ENCODE results near the gene MAN2C1.
A peak's percentile ranks its signal among the peaks of the same experiment; 100 is the strongest.

Gene MAN2C1

GRCh38 chr15:75368689-75369239 is 357 bp upstream of the MAN2C1 start:
- TF ChIP-seq, protein P1, sequence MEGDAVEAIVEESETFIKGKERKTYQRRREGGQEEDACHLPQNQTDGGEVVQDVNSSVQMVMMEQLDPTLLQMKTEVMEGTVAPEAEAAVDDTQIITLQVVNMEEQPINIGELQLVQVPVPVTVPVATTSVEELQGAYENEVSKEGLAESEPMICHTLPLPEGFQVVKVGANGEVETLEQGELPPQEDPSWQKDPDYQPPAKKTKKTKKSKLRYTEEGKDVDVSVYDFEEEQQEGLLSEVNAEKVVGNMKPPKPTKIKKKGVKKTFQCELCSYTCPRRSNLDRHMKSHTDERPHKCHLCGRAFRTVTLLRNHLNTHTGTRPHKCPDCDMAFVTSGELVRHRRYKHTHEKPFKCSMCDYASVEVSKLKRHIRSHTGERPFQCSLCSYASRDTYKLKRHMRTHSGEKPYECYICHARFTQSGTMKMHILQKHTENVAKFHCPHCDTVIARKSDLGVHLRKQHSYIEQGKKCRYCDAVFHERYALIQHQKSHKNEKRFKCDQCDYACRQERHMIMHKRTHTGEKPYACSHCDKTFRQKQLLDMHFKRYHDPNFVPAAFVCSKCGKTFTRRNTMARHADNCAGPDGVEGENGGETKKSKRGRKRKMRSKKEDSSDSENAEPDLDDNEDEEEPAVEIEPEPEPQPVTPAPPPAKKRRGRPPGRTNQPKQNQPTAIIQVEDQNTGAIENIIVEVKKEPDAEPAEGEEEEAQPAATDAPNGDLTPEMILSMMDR (IDR thresholded peaks at IDR 0.05; ENCODE audit: unreplicated experiment in 3 of 3): no peak
- Mint-ChIP-seq H3K4me1 (peaks cover 16% of the 10 kb centered on the region), H3K4me3 (peak overlapping the region; percentile 89 to 97 (median 95)), H3K36me3 (ENCODE audit: low read depth) (peaks cover 30% of the 10 kb centered on the region), H3K27ac (peak overlapping the region; percentile 98 to 100 (median 99)), H3K27me3 (ENCODE audit: low read depth) (peaks cover 3% of the 10 kb centered on the region), H3K9me3 (no peaks in the 10 kb centered on the region)

GRCh38 chr15:75367406-75367912 is 948 bp downstream of the MAN2C1 start:
- Mint-ChIP-seq H3K4me1 (peaks cover 16% of the 10 kb centered on the region), H3K27ac (peak overlapping the region; percentile 63 to 99 (median 98)), H3K4me3 (peak overlapping the region; percentile 89 to 97 (median 95)), H3K36me3 (ENCODE audit: low read depth) (peaks cover 19% of the 10 kb centered on the region), H3K27me3 (ENCODE audit: low read depth) (peaks cover 3% of the 10 kb centered on the region), H3K9me3 (no peaks in the 10 kb centered on the region)
- TF ChIP-seq, protein P1 (IDR thresholded peaks at IDR 0.05; ENCODE audit: unreplicated experiment in 3 of 3): no peak

GRCh38 chr15:75367006-75367405 is 1.4 kb downstream of the MAN2C1 start:
- peaks cover 18% of the 10 kb centered on the region for H3K36me3 Mint-ChIP-seq (ENCODE audit: low read depth)
- peaks cover 16% of the 10 kb centered on the region for H3K4me1 Mint-ChIP-seq
- no peaks in the 10 kb centered on the region for H3K9me3 Mint-ChIP-seq

DNA sequence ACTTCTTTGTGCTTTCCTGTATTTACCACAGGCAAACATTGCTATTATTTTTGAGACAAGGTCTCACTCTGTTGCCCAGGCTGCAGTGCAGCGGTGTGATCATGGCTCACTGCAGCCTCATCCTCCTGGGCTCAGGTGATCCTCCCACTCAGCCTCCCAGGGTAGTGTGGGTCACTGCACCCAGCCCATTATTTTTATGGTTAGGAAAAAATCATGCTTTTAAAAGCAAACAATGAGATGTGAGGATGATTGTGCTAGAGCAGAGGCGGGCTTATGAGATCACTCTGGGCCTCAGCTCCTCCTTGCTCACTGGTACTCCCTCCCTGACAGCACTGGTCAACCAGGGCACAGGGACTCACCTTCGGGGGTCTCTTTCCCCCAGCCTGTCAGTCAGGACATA is 2.2 kb downstream of the MAN2C1 start:
- Mint-ChIP-seq H3K9me3 (no peaks in the 10 kb centered on the region), H3K27ac (no peak overlapping the region), H3K27me3 (ENCODE audit: low read depth) (peaks cover 3% of the 10 kb centered on the region), H3K4me3 (no peak overlapping the region), H3K4me1 (peaks cover 16% of the 10 kb centered on the region), H3K36me3 (ENCODE audit: low read depth) (peaks cover 10% of the 10 kb centered on the region)
- TF ChIP-seq, protein P1 (IDR thresholded peaks at IDR 0.05; ENCODE audit: unreplicated experiment in 3 of 3): no peak

More at GRCh38 chr15:75367006-75367405, 1.4 kb downstream of the MAN2C1 start:
- Mint-ChIP-seq H3K27ac (peak overlapping the region in 2 of 3 experiments; percentile 29 to 56), H3K4me3 (peak overlapping the region; percentile 89 to 97 (median 95)), H3K27me3 (ENCODE audit: low read depth) (peaks cover 3% of the 10 kb centered on the region)
- TF ChIP-seq, protein P1 (IDR thresholded peaks at IDR 0.05; ENCODE audit: unreplicated experiment in 3 of 3): no peak

DNA sequence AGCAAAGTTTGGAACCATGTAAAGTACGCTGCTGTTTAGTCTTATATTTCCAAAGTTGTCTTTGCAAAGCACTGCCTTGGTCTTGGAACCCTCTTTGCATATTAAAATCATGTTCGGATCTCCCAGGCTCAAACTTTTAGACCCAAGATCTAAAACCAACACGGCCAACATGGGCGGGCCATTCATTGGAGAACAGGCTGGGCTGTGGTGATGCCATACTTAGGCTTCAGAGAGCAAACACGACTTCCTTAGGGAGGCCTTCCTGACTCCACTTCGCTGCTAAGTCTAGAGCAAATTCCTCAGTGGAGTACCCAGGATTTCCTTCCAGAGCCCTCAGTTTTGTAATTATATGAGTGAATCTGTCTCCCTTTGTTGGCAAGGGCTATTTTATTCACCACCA is 3.5 kb downstream of the MAN2C1 start:
- H3K36me3 Mint-ChIP-seq (ENCODE audit: low read depth): peaks cover 10% of the 10 kb centered on the region
- no peak overlapping the region for H3K27ac Mint-ChIP-seq
- H3K4me1 Mint-ChIP-seq: peaks cover 15% of the 10 kb centered on the region
- H3K9me3 Mint-ChIP-seq: no peaks in the 10 kb centered on the region
- no peak overlapping the region for H3K4me3 Mint-ChIP-seq
- TF ChIP-seq, protein P1 (IDR thresholded peaks at IDR 0.05; ENCODE audit: unreplicated experiment in 3 of 3): no peak
- H3K27me3 Mint-ChIP-seq (ENCODE audit: low read depth): peaks cover 3% of the 10 kb centered on the region

GRCh38 chr15:75363786-75364185 is 4.6 kb downstream of the MAN2C1 start:
- Mint-ChIP-seq H3K4me1 (peaks cover 4% of the 10 kb centered on the region), H3K9me3 (no peaks in the 10 kb centered on the region), H3K27ac (no peak overlapping the region), H3K27me3 (ENCODE audit: low read depth) (peaks cover 3% of the 10 kb centered on the region), H3K4me3 (no peak overlapping the region), H3K36me3 (ENCODE audit: low read depth) (peaks cover 7% of the 10 kb centered on the region)
- TF ChIP-seq, protein P1 (IDR thresholded peaks at IDR 0.05; ENCODE audit: unreplicated experiment in 3 of 3): no peak
